HG03159 (cell line): ENCODE results near the gene PRKN.
"Not testable (repeated sequence)": the region's sequence is repeated elsewhere in the genome, so short reads cannot be mapped to it uniquely, and the experiment has no call there.

Experiments
- ATAC-seq: cut with Tn5 transposase; IDR thresholded peaks from one replicate; pipeline ENCODE4 v1.9.1; 2021; ENCODE audit warnings: mild to moderate bottlenecking, moderate library complexity; ENCODE audit not compliant: unreplicated experiment

PRKN gene

GRCh38 chr6:161354276-161354840 lies 1373.2 kb downstream of the PRKN start:
- no peak for ATAC-seq

- no peak for ATAC-seq
These were observed 1374.4 kb downstream of the PRKN start for GRCh38 chr6:161353208-161353613.

- no peak for ATAC-seq
These were observed 1375.7 kb downstream of the PRKN start for GRCh38 chr6:161351858-161352257.

- ATAC-seq = no peak
These were observed 1377.7 kb downstream of the PRKN start for GRCh38 chr6:161349886-161350285.

- ATAC-seq = no peak
These were observed 1379.0 kb downstream of the PRKN start for GRCh38 chr6:161348628-161348994.

- ATAC-seq = no peak
These were observed 1379.5 kb downstream of the PRKN start for GRCh38 chr6:161347988-161348627.

- no peak for ATAC-seq
These were observed 1380.4 kb downstream of the PRKN start for GRCh38 chr6:161347125-161347524.

GRCh38 chr6:161346717-161347116 lies 1380.8 kb downstream of the PRKN start:
- no peak for ATAC-seq

- no peak for ATAC-seq
These were observed 1382.9 kb downstream of the PRKN start for GRCh38 chr6:161344626-161345025.

- ATAC-seq = no peak
These were observed 1385.5 kb downstream of the PRKN start for GRCh38 chr6:161342039-161342438.

GRCh38 chr6:161341638-161342037 lies 1385.9 kb downstream of the PRKN start:
- no peak for ATAC-seq

- no peak for ATAC-seq
These were observed 1389.6 kb downstream of the PRKN start for GRCh38 chr6:161338015-161338414.

- ATAC-seq = no peak
These were observed 1391.1 kb downstream of the PRKN start for GRCh38 chr6:161336479-161336878.

- no peak for ATAC-seq
These were observed 1394.2 kb downstream of the PRKN start for GRCh38 chr6:161333410-161333809.

- not testable (repeated sequence) for ATAC-seq
These were observed 1396.0 kb downstream of the PRKN start for GRCh38 chr6:161331402-161332081.

- ATAC-seq = no peak
These were observed 1400.1 kb downstream of the PRKN start for GRCh38 chr6:161327360-161327953.

GRCh38 chr6:161319231-161319630 lies 1408.3 kb downstream of the PRKN start:
- no peak for ATAC-seq

GRCh38 chr6:161318456-161318855 lies 1409.1 kb downstream of the PRKN start:
- no peak for ATAC-seq

GRCh38 chr6:161316531-161316930 lies 1411.0 kb downstream of the PRKN start:
- ATAC-seq = no peak

- not testable (repeated sequence) for ATAC-seq
These were observed 1412.2 kb downstream of the PRKN start for GRCh38 chr6:161315246-161315917.

- ATAC-seq = not testable (repeated sequence)
These were observed 1412.9 kb downstream of the PRKN start for GRCh38 chr6:161314541-161315245.
